H9 (cell line): ENCODE measurements around the gene CHML. TPM values are rescaled to one million over a fixed set of nuclear protein-coding genes. Genes with fewer than 3 reads are reported as not detected.
A peak's percentile ranks its signal among the peaks of the same experiment; 100 is the strongest.

ENCODE experiments used
- DNase-seq: peaks from one replicate; pipeline ENCODE4 v3.0.0-alpha.2; 2017
- H2AFZ ChIP-seq: one replicate; pipeline ENCODE4 v1.6.1; 2013; ENCODE audit warnings: mild to moderate bottlenecking, low read length, control low read depth, moderate library complexity
- H2AK5ac ChIP-seq: 2 replicates; pipeline ENCODE4 v1.6.1; 2013; ENCODE audit warnings: low read length, control low read depth, mixed read lengths; ENCODE audit not compliant: insufficient read length
- H2BK120ac ChIP-seq: one replicate; pipeline ENCODE4 v1.6.1; 2013; ENCODE audit warnings: low read depth, mild to moderate bottlenecking, low read length, control low read depth, inconsistent platforms; ENCODE audit not compliant: poor library complexity, severe bottlenecking
- H2BK12ac ChIP-seq: 2 replicates; pipeline ENCODE4 v1.6.1; 2013; ENCODE audit warnings: low read length, control low read depth, mixed read lengths, low read depth; ENCODE audit not compliant: insufficient read length
- H2BK15ac ChIP-seq: 2 replicates; pipeline ENCODE4 v1.6.1; 2013; ENCODE audit warnings: low read depth, low read length, control low read depth
- H2BK20ac ChIP-seq: one replicate; pipeline ENCODE4 v1.6.1; 2013; ENCODE audit warnings: low read depth, mild to moderate bottlenecking, low read length, control low read depth, inconsistent platforms; ENCODE audit not compliant: poor library complexity, severe bottlenecking
- H2BK5ac ChIP-seq: 2 replicates; pipeline ENCODE4 v1.6.1; 2013; ENCODE audit warnings: low read length, control low read depth, mixed read lengths; ENCODE audit not compliant: insufficient read length
- H3K14ac ChIP-seq: 2 replicates; pipeline ENCODE4 v1.6.1; 2013; ENCODE audit warnings: low read length, control low read depth; ENCODE audit not compliant: insufficient read depth
- H3K18ac ChIP-seq: 2 replicates; pipeline ENCODE4 v1.6.1; 2013; ENCODE audit warnings: low read depth, mild to moderate bottlenecking, mixed read lengths, low read length, control low read depth; ENCODE audit not compliant: insufficient read length
- H3K23ac ChIP-seq: 2 replicates; pipeline ENCODE4 v1.6.1; 2013; ENCODE audit warnings: low read length, control low read depth, mixed read lengths, low read depth; ENCODE audit not compliant: insufficient read length
- H3K23me2 ChIP-seq: 2 replicates; pipeline ENCODE4 v1.6.1; 2013; ENCODE audit warnings: low read depth, mild to moderate bottlenecking, mixed read lengths, low read length, control low read depth; ENCODE audit not compliant: insufficient read length, poor library complexity, severe bottlenecking
- H3K27ac ChIP-seq: 2 replicates; pipeline ENCODE4 v1.5.1; 2013; ENCODE audit warnings: low read length, control low read depth, mixed read lengths, low read depth; ENCODE audit not compliant: insufficient read length
- H3K27me3 ChIP-seq: 2 replicates; pipeline ENCODE4 v1.6.1; 2013; ENCODE audit warnings: low read length, control low read depth, inconsistent platforms; ENCODE audit not compliant: insufficient read depth
- H3K4ac ChIP-seq: 2 replicates; pipeline ENCODE4 v1.6.1; 2013; ENCODE audit warnings: low read depth, mild to moderate bottlenecking, control low read depth, inconsistent platforms, low read length, moderate library complexity
- H3K4me1 ChIP-seq: 2 replicates; pipeline ENCODE4 v1.6.1; 2013; ENCODE audit warnings: low read length, control low read depth, inconsistent platforms; ENCODE audit not compliant: insufficient read depth
- H3K4me2 ChIP-seq: 2 replicates; pipeline ENCODE4 v1.6.1; 2013; ENCODE audit warnings: low read length, control low read depth, mixed read lengths; ENCODE audit not compliant: insufficient read length, insufficient read depth
- H3K56ac ChIP-seq: 2 replicates; pipeline ENCODE4 v1.6.1; 2013; ENCODE audit warnings: low read depth, mild to moderate bottlenecking, mixed read lengths, low read length, control low read depth; ENCODE audit not compliant: insufficient read length
- H3K79me1 ChIP-seq: 2 replicates; pipeline ENCODE4 v1.6.1; 2013; ENCODE audit warnings: low read depth, mild to moderate bottlenecking, moderate library complexity, low read length, control low read depth, inconsistent platforms; ENCODE audit not compliant: insufficient read depth, poor library complexity, severe bottlenecking
- H3K79me2 ChIP-seq: 2 replicates; pipeline ENCODE4 v1.6.1; 2013; ENCODE audit warnings: low read length, control low read depth, inconsistent platforms; ENCODE audit not compliant: insufficient read depth
- H3K9ac ChIP-seq: 2 replicates; pipeline ENCODE4 v1.6.1; 2013; ENCODE audit warnings: low read length, control low read depth, mixed read lengths; ENCODE audit not compliant: insufficient read length; ENCODE audit errors: extremely low read depth
- H3K9me3 ChIP-seq: one replicate; pipeline ENCODE4 v1.6.1; 2013; ENCODE audit warnings: low read depth, low read length, inconsistent platforms; ENCODE audit not compliant: control insufficient read depth
- H3T11ph ChIP-seq: one replicate; pipeline ENCODE4 v1.6.1; 2013; ENCODE audit warnings: mild to moderate bottlenecking, low read length, control low read depth, inconsistent platforms
- H4K20me1 ChIP-seq: one replicate; pipeline ENCODE4 v1.6.1; 2013; ENCODE audit not compliant: control insufficient read depth, insufficient read length, insufficient read depth
- H4K5ac ChIP-seq: 2 replicates; pipeline ENCODE4 v1.6.1; 2013; ENCODE audit warnings: low read depth, mild to moderate bottlenecking, mixed read lengths, low read length, control low read depth; ENCODE audit not compliant: insufficient read length
- H4K8ac ChIP-seq: replicated peaks from 2 replicates; pipeline ENCODE4 v1.6.1; 2013; ENCODE audit warnings: low read length, control low read depth, mixed read lengths, low read depth; ENCODE audit not compliant: insufficient read length
- H4K91ac ChIP-seq: 2 replicates; pipeline ENCODE4 v1.6.1; 2013; ENCODE audit warnings: low read depth, mild to moderate bottlenecking, moderate library complexity, mixed read lengths, low read length, control low read depth; ENCODE audit not compliant: insufficient read length
- H3K27ac Mint-ChIP-seq, 3 experiments: 2 replicates in 2 of 3; 3 replicates in 1 of 3; pipeline ENCODE4 v1.8.0; 2020 to 2021; ENCODE audit warnings: mixed read lengths in 3 of 3, mild to moderate bottlenecking in 1 of 3, moderate library complexity in 1 of 3
- H3K27me3 Mint-ChIP-seq: 2 replicates; pipeline ENCODE4 v1.8.0; 2021; ENCODE audit warnings: low read depth, mild to moderate bottlenecking, moderate library complexity, mixed read lengths
- H3K36me3 Mint-ChIP-seq, 3 experiments: 2 replicates in 2 of 3; 3 replicates in 1 of 3; pipeline ENCODE4 v1.8.0; 2020 to 2021; ENCODE audit warnings: low read depth in 3 of 3, mixed read lengths in 3 of 3; ENCODE audit not compliant: insufficient read depth in 1 of 3
- H3K4me1 Mint-ChIP-seq, 2 experiments: 2 replicates each; pipeline ENCODE4 v1.8.0; 2020; ENCODE audit warnings: mixed read lengths in 2 of 2
- H3K4me3 Mint-ChIP-seq, 2 experiments: 2 replicates in 1 of 2; 3 replicates in 1 of 2; pipeline ENCODE4 v1.8.0; 2020 to 2021; ENCODE audit warnings: mild to moderate bottlenecking in 2 of 2, mixed read lengths in 2 of 2, moderate library complexity in 1 of 2
- H3K9me3 Mint-ChIP-seq, 2 experiments: 2 replicates in 1 of 2; 3 replicates in 1 of 2; pipeline ENCODE4 v1.8.0; 2020; ENCODE audit warnings: mild to moderate bottlenecking in 2 of 2, mixed read lengths in 2 of 2, moderate library complexity in 1 of 2
- CTCF ChIP-seq: fragments of 200-600 bp; sonication (generic); conservative IDR thresholded peaks from 3 replicates; pipeline ENCODE4 v1.8.0; 2021; ENCODE audit warnings: antibody characterized with exemption, mild to moderate bottlenecking
- WGBS: extraction: QIAGEN DNeasy Blood & Tissue Kit; methylation state at CpG from one replicate; pipeline ENCODE4 v1.1.7; 2013; ENCODE audit warnings: missing lambda C conversion rate, low lambda C conversion rate, mixed read lengths; ENCODE audit not compliant: insufficient read length; ENCODE audit errors: extremely low coverage; 5-methylcytosine and 5-hydroxymethylcytosine counted together
- total RNA-seq: library from RNA; stranded (reverse); gene quantifications from 2 replicates; pipeline ENCODE4 v1.2.1, GENCODE V29; 2021

CHML gene
- total RNA-seq, 1 experiment from 2014 or later, result 45.7 TPM

GRCh38 chr1:241646201-241646600, 6.0 kb upstream of the CHML start:
- H3K23me2 ChIP-seq, result no peaks in the 10 kb centered on the region
- no peak overlapping the region for H3T11ph ChIP-seq
- no peak for TF ChIP-seq CTCF
- H2BK20ac ChIP-seq, result no peak overlapping the region
- H4K20me1 ChIP-seq, result no peaks in the 10 kb centered on the region
- no peak overlapping the region for H3K23ac ChIP-seq
- WGBS, result no CpG with 5 or more reads among the region's 7 CpGs
- no peaks in the 10 kb centered on the region for H3K27me3 ChIP-seq
- Mint-ChIP-seq H3K36me3 (peaks cover 2 to 14% (median 12%) of the 10 kb centered on the region in 3 experiments), H3K4me1 (peaks cover 2 to 6% of the 10 kb centered on the region in 2 experiments), H3K27ac (peak overlapping the region in 1 of 3 experiments; percentile 66; a peak in 1 of 7 replicates), H3K4me3 (no peak overlapping the region), H3K27me3 (peaks cover 9% of the 10 kb centered on the region), H3K9me3 (peaks cover 11 to 12% of the 10 kb centered on the region in 2 experiments)
- no peak overlapping the region for H3K4me2 ChIP-seq
- H3K4me1 ChIP-seq, result no peaks in the 10 kb centered on the region
- H2BK120ac ChIP-seq, result no peak overlapping the region
- no peaks in the 10 kb centered on the region for H3K9me3 ChIP-seq
- H2AK5ac ChIP-seq, result no peak overlapping the region
- H3K4ac ChIP-seq, result no peak overlapping the region
- H2BK12ac ChIP-seq, result no peak overlapping the region
- H4K91ac ChIP-seq, result no peak overlapping the region
- H3K14ac ChIP-seq, result no peak overlapping the region
- no peak overlapping the region for H2AFZ ChIP-seq
- H2BK5ac ChIP-seq, result no peak overlapping the region
- no peak overlapping the region for H3K9ac ChIP-seq
- no peak overlapping the region for H4K5ac ChIP-seq
- H4K8ac ChIP-seq, result no peak overlapping the region
- no peak overlapping the region for H3K18ac ChIP-seq
- no peaks in the 10 kb centered on the region for H3K79me1 ChIP-seq
- H3K79me2 ChIP-seq, result no peaks in the 10 kb centered on the region
- DNase-seq, result no peak
- no peak overlapping the region for H2BK15ac ChIP-seq
- no peak overlapping the region for H3K27ac ChIP-seq
- no peak overlapping the region for H3K56ac ChIP-seq
